Suprapubic skin (tissue), 4 donors: Measurements from ENCODE around the gene LYPD1.

Source experiments
- EP300 ChIP-seq: sonication (generic); formaldehyde crosslinking; IDR thresholded peaks from one replicate; pipeline ENCODE4 v1.6.1; 2017; ENCODE audit warnings: antibody characterized with exemption
- POLR2A ChIP-seq, 2 donors: fragments of 450-650 bp; IDR thresholded peaks; one replicate each; pipeline ENCODE4 v1.6.1; 2017; ENCODE audit warnings: antibody characterized with exemption in 2 of 2, mild to moderate bottlenecking in 2 of 2, moderate library complexity in 2 of 2
- POLR2AphosphoS5 ChIP-seq, 3 donors: sonication (generic); formaldehyde crosslinking; IDR thresholded peaks; one replicate each; pipeline ENCODE4 v1.6.1; 2017; ENCODE audit warnings: antibody characterized with exemption in 3 of 3
- TF ChIP-seq, protein P1 (sequence below), 2 donors: fragments of 200-600 bp in 1 of 2; fragments of 450-650 bp in 1 of 2; sonication (generic) in 1 of 2; IDR thresholded peaks; one replicate each; pipeline ENCODE4 v1.5.1; 2016 to 2019; ENCODE audit warnings: antibody characterized with exemption in 2 of 2, mild to moderate bottlenecking in 1 of 2, moderate library complexity in 1 of 2

DNA sequence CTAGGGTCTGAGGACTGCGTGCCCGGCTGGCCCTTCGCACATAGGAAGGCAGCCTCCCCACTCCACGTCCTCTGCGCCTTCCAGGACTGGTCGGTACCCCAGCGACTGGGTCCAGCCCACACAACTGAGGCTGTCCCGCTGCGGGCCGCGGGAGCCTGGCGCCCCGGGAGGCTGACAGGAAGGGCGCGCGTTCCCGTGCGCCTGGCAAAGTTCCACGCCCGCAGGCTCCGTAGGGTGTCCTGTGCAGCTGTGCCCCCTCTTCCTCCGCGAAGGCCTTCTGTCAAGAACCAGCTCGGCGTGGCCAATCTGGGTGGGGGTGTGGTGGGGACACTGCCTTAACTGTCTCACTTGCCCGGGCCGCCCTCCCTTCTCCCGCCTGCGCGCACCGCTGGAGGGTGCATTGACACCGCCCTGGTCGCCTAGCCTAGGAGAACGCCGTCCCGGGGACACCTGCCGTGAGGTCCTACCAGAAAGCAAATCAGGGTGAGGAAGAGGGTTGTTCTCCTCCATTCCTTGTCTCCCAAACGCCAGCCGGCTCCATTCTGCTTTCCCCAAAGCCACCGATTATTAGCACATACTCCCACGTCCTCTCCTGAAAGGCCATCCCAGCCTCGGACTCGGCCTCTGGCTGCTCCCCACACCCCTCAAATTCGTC is 618 bp upstream of the LYPD1 start:
- TF ChIP-seq, protein P1, sequence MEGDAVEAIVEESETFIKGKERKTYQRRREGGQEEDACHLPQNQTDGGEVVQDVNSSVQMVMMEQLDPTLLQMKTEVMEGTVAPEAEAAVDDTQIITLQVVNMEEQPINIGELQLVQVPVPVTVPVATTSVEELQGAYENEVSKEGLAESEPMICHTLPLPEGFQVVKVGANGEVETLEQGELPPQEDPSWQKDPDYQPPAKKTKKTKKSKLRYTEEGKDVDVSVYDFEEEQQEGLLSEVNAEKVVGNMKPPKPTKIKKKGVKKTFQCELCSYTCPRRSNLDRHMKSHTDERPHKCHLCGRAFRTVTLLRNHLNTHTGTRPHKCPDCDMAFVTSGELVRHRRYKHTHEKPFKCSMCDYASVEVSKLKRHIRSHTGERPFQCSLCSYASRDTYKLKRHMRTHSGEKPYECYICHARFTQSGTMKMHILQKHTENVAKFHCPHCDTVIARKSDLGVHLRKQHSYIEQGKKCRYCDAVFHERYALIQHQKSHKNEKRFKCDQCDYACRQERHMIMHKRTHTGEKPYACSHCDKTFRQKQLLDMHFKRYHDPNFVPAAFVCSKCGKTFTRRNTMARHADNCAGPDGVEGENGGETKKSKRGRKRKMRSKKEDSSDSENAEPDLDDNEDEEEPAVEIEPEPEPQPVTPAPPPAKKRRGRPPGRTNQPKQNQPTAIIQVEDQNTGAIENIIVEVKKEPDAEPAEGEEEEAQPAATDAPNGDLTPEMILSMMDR (IDR thresholded peaks at IDR 0.05), result no peak
- no peak for TF ChIP-seq POLR2A (IDR thresholded peaks at IDR 0.05)
- no peak for TF ChIP-seq EP300
- TF ChIP-seq POLR2AphosphoS5 (IDR thresholded peaks at IDR 0.05), result no peak
